OCI-LY1 (cell line): ENCODE data around the gene STK24.

Experiments
- CTCF ChIP-seq: fragments of 200-600 bp; sonication (generic), shearing (Covaris generic); IDR thresholded peaks from 2 replicates; pipeline ENCODE4 v1.5.1; 2017; ENCODE audit warnings: mild to moderate bottlenecking, antibody characterized with exemption, low read length, moderate library complexity, mixed read lengths
- EZH2 ChIP-seq: fragments of 200-600 bp; sonication (generic), shearing (Covaris generic); IDR thresholded peaks from 2 replicates; pipeline ENCODE4 v1.8.0; 2017; ENCODE audit warnings: borderline replicate concordance, mixed run types, mild to moderate bottlenecking, antibody characterized with exemption, low read length, moderate library complexity, mixed read lengths

- TF ChIP-seq CTCF (no peak), EZH2 (no peak)
Observed at GRCh38 chr13:98546402-98546801, 30.5 kb downstream of the STK24 start.
